HPDE6-E6E7 (cell line): ENCODE data around the gene PDE4B.

Source experiments
- DNase-seq: peaks from one replicate; pipeline ENCODE4 v3.0.0; 2011; ENCODE audit warnings: missing footprints; ENCODE audit errors: extremely low spot score

Gene PDE4B

DNA sequence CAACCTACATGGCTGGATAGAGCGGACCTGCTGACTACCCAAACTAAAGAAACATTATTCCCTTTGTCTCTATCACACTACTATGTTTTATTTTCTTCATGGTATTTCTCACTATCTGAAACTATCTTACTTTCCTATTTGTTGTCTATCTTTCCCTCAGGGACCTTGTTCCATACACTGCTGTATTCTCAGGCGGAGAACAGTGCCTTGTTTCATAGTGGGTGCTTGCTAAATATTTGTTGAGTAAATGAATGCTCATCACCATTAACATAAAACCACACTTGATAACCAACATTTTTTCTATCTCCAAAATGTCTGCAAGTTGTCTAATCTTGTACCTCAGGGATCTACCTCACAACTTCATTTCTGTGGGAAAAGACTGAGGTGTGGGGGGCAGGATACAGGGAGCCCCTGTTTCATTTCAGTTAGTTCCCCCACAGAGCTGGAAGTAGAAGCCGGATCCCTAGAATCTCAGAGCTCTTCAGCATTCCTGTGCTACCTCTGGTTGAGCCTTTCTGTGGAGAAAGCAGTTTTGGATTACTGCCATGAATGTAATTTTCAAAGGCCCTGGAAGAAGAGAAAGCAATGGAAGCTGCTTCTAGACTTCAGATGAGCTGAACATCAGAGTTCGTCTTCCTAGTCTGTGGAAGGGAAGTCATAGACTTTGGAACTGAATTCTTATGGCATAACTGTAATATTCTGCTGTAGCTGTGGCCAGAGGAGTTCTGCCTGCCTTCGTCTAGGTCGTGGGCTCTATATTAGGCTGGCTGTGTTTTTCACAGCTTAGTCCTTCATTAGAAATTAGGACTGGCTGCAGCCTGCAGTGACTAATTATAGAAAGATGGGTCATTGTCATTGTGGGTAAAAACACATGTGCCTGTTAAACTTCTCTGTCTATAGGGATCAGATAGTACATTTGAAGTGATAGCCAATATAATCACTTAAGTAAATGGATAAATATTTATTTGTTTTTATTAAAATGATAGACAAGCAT lies 448.1 kb downstream of the PDE4B start:
- DNase-seq = no peak

DNA sequence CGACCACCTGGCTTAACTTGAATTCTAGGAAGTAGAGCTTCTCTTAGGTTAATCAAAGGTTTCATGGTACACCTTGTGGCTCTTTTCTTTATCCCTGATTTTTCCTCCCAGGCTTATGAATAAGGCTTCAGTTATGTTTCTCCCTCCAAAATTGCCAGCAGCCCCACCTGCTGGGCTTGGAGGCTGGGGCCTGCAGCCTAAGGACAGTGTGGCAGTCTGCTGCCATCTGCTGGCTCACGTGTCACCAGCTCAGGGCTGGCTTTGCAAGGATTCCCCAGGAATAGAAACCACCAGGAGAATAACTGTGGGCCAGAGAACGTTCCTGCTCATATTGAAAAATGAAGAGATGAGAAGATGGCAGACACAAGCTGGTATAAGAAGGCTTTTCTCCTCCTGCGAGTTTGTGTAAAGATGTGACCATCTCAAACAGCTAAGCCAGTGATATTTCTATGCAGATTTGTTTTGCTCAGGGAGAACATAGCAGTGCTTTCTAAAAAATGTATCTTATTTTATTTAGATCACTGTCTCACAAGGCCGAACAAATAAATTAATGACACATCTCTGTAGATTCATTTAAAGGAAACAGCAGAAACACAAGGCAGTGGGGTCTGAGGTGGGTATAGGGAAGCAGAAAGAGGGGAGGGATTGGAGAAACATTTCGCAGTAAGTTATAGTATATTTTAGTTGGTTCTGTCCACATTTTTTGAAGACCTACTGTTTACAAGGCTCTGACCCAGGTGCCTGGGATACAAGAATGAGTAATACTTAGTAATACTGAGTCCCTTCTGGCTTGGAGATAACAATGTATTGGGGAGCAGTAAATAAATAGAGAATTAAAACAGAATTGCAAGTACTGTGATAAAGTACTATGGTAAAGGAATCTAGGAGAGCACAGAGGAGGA lies 450.2 kb downstream of the PDE4B start:
- peak; percentile 75 for DNase-seq

DNA sequence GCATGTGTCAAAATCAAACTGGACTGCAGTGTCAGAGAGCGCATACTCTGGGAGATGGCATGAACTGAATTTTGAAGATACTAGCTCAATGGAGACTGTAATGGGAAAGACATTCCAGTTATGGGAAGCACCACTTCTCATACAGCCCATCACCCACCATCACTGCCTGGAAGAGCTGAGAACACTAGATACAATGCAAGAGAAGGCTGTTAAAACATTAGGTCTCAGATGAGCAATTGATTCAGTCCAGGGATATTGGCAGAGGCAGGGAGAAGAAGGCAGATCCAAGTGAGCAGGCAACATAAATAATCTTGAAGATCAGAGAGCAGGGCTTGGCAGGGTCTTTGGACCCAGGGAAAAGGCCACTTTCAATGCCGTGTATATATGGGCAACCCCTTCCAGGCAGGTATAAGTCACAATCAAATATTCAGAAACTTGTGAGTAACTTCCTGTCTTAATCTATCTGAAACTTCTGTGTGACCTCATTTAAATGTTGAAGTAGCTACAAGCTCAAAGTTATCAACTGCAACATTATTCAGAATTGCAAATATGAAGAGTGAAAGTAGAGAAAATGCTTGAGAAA lies 450.9 kb downstream of the PDE4B start:
- DNase-seq = no peak

DNA sequence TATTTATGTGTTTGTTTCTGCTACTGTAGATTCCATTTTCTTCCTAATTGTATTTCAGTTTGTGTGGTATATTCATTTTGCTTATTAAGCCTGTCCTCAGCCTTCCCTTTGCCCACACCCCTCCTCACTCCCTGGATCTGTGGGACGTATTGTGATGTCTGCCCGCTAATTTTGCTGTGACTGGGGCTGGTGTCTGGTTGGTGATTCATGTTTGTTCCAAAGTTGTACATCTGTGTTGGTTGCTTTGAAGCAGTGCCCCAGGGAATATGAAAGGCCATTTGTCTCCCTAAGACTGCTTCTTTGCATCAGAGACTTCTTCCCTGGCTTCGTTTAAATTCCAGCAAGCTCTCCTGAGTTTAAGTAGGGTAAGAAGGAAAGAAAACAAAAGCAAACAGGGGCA lies 451.7 kb downstream of the PDE4B start:
- DNase-seq = no peak

DNA sequence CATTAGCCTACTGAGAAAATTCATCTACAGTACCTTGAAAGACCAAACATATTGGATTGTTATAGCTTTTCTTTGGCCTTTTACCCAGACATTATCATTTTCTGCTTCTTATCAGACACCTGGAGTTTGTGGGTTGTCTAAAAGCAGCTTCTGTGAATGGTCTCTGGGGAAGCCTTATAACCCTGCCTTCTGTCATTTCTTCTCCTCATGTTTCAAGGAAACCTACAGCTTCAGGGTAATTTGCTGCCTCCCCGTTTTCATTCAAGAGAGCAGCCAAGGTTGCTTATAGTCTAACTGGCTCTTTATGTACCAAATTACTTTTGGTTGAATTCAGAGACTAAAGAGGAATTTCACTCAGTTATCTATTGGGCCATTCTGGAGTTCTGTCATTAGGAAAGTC lies 453.0 kb downstream of the PDE4B start:
- DNase-seq = no peak

DNA sequence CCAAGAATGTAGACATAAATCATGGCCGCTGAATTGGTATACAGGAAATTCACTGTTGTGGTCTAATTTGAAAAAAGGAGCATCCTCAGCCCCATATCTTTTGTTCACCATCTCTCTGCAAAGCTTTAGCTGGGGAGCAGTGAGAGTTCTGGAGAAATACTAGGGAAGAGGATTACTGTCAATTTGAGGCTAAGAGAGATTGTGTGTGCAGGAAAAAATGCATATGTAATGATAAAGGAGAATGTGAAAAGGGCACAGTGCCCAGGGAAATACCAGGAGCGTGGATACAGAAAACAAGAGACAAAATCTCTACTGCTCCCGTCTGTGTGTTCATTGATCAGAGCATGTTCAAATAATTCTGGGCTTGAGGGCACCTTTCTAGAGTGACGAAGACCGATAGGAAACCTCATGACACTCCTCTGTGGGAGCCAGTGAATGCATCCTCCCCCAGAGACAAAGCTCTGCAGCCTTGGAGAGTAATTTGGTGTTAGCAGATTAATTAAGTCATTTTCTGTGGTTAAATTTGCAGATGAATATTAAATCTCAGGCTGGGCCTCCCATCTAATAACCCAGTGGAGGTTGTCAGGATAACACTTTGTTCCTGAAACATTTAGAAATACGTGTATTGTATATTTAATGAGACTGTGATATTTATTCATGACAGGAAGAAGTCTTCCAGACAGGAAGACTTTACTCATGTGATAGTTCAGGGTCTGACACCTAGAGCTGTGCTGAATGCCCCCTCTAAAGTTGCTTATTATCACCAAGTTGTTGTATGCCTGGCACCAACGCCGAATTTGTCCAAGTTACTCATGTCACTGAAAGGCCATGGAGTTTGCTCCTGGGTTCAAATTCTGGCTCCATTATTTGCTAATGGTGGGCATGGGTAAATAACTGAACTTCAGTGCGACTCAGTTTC lies 453.9 kb downstream of the PDE4B start:
- DNase-seq = no peak

DNA sequence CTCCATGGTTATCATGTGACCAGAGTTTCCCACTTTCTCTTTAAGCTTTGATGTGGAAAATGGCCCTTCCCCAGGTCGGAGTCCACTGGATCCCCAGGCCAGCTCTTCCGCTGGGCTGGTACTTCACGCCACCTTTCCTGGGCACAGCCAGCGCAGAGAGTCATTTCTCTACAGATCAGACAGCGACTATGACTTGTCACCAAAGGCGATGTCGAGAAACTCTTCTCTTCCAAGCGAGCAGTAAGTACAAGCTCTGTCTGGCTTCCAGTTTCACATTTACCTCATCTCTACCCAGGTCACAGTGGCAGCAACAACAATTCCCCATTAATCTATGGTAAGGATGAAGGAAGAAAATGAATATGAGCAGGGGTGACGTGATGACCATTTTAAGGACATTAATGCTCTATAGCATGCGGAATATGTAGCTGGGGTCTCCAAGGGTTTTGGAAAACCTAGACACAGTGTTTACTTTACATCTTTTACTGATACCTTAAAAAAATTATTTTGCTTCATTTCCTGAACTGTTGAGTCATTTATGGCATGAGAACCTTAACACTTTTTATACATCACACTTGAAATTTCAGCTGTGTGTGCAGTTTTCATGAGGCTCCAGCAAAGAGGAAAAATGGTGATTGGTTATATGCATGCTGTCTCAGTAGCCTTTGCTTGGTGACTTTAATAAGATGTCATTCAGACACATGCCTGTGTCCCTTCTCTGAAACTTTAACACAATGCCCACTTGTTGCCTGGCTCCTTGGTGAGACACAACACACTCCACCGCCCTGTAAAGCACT lies 454.9 kb downstream of the PDE4B start:
- no peak for DNase-seq

DNA sequence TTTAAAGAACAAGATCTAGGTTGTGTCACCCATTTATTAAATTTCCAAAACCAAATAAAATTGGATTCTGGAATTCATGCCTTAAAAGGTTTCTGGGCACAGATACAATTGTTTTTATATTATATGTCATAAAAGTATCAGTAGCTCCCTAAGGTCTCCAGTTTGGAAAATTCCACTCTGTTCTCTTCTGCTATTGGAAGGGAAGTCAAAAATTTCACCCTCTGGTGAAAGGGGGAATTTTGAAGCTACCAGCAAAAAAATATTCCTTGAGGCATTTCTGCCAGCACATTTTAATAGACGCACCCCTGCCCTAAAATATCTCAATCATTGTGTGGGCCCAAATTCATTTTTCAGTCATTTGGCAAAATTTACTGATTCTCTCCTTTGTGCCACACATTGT lies 455.6 kb downstream of the PDE4B start:
- no peak for DNase-seq

DNA sequence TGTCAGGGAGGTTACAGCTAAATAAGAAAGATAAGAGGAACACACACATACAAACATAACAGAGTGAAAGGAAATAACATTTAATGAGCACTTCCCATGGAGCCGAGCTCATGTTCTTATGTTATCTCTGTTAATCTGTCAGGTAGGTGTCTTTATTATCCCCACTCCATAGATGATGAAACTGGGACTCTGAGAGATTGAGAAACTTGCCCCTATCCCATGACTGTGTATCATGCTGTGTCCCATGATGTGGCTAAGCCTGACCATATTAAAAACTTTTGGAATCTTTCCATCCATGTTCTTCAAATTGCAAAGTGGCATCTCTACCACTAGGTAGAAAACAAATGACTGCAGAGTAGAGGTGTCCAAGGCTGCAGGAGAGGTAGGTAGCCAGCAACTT lies 456.1 kb downstream of the PDE4B start:
- DNase-seq = no peak

DNA sequence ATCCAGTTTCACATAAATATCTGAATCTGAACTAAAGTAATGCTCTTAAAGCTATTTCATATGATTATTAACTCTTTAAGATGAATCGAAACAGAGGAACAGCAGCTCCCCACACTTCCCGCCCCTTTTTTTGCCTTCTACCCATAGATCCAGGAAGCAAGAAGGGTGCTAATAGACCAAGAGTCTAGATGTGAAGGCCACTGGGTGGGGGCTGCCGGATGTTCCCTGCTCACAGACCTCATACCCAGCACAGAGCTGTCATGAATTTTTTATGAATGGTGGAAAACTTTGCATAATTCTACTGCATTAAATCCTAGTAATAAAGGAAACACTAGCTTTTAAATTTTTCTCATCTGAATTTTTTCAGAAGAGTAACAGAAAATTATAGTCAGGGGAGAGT lies 457.4 kb downstream of the PDE4B start:
- DNase-seq = no peak

DNA sequence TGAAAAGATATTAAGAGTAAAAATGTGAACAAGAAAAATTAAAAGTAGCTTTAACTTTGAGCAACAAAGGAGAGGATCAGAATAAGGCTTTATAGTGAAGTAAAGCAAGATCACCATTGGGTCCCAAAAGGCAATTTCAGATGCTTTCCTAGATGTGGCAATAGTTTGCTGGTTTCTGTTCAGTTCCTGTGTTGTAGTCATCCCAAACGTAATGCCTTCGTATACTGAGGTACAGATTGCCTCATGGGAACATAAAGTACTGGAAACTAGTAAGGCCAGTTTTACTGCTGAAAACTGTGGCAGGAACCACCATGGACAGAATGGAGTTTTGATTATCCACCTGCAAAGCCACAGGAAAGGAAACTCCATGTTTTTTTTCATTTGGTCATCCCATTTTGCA lies 457.8 kb downstream of the PDE4B start:
- no peak for DNase-seq

DNA sequence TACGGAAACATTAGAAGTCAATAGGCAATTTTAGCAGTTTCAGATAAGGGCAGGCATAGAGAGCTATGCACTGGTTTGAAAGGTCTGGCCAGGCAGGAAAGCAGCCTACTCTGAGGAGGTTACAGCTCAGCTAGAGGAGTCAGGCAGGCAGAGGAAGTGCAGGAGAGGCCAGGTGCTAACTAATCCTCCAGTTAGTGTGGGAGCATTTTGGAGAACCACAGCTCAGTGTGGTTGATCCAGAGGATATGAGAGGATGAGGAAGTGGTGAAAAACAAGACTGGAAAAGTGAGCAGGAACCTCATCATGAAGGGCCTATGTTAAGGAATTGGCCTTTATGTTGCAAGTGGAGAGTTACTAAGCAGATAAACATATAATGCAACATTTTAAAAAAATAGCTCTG lies 458.9 kb downstream of the PDE4B start:
- DNase-seq = no peak

DNA sequence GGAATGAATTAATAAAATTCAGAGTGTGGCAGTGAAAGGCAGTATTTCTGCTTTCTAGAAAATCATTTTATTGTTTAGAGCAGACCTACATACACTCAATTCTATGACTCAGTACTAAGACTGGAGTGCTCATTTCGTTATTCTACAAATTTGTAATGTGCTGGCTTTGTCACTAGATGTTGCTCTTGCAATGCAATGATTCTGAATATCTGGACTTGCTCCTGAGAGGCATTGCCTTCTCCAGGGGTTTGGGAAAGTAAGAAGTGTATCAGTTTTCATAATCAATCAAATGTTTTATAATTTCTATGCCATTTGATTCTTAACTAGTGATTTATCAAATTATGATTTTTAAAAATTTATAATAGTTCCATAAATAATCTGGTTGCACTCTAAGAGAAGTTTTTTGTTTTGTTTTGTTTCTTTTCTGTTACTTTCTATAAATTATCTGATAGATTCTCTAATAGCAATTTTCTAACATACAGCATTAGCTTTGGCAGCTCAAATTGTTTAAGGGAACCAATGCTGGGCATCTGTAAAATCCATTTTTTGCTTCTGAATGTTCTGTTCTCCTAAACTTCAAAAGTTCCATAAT lies 460.7 kb downstream of the PDE4B start:
- peak; percentile 74 for DNase-seq

DNA sequence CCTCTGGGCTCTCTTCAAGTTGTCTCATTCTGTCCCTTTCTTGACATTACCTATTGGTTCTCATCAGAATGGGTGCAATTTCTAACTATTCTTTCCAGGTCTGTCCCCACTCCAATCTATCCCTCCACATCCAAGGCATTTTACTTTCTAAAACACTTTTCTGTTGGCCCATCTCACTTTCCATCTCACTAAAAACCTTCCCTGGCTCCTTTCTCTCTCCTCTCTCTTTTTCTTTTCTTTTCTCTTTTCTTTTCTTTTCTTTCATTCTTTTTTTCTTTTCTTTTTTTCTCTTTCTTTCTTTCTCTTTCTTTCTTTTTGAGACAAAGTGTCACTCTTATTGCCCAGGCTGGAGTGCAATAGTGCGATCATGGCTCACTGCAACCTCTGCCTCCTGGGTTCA lies 462.1 kb downstream of the PDE4B start:
- DNase-seq = no peak

DNA sequence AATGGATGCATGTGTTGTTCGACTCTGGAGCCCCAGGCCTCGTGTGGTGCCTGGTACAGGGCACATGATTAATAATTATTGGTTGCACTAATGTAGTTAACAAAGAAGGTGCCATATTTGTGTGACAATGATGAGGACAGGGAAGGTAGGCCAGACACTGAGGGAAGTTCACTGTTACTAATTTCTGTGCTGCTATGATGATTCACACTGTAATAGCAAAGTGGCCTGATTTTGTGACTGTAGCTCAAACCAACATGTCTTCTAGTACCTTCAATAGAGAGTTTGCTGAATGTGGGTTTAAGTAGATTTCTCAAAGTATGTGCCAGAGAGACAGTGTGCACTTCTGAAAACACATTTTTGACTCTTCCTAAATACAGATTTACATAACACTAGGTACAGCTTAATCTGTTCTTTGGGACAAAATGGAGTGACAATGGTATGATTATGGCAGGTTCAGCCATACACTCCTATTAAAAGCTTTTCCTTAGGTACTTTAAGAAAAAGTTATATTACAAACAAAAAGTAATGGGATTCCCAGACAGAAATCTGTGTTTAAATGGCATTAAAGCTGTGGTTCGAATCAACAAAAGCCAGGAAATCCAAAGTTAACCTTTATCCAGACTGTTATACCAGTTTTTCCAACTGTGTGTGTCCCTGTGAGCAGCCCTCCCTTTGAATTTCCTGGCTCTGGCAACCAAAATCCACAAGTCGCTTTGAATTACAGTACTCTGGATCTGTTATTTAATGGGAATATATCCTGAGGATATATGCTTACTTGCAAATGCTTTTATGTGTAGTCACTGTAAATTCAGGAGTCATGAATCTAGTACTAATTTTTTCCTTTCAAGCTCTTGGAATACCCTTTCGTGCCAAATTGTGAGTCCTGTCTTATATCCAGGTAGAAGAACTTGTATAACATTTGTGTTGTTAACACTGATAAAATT lies 464.2 kb downstream of the PDE4B start:
- DNase-seq = no peak

DNA sequence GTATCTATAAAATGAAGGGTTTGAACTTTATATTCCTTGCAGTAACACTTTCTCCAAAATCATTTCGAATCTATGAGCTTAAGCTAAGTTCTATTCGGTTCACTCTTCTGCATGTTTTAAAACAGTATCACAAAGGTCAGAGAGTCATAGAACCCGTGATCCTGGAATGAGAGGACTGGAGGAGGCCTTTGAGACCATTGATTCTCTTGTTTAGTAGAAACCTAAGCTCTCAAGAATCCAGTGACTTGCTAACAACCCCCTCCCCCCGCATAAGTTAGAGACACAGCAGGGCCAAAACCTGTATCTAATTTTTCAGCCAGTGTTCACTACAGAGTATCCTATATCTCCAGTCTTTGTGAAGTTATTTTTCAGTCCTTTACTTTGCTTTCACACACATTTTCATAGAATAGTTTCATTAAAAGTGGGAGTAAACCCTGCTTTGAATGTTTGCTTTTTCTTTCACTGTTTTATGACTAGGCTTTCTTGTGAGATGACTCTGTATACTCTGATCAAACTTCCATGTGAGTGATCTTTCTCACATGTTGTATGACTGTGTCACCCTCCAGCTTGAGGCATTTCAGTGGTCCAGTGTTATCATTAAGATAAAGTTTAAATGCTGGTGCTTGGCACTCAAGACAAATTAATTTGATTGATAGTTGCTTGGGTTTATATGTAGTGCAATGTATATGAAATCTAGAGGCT lies 465.9 kb downstream of the PDE4B start:
- DNase-seq = no peak

DNA sequence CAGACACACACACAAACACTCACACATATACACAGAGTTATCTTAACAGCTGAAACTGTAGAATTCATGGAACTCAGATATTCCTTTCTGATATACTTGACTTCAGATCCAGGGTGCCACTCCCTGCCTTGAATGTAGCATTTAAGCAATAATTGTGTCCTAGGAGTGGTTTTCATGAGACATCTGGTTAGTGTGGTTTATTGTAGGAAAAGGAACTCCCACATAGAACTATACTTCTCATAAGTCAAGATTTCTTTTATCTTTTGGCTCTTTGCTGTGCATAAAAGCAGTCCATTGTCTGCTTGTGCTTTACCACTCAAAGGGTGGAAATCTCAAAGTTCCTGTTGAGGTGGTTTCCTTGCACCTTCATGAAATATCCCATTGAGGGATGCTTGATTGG lies 468.7 kb downstream of the PDE4B start:
- no peak for DNase-seq
